Hematopoietic multipotent progenitor cell treated with erythropoietin and hydrocortisone succinate and interleukin-3 and kit ligand, for 4 days (in vitro differentiated cells): Measurements from ENCODE around the gene CRYBG1.
"Not testable (repeated sequence)": the region's sequence is repeated elsewhere in the genome, so short reads cannot be mapped to it uniquely, and the experiment has no call there.

Source experiments
- DNase-seq: peaks from one replicate; pipeline ENCODE4 v3.0.0-alpha.2; 2015

CRYBG1 gene

DNA sequence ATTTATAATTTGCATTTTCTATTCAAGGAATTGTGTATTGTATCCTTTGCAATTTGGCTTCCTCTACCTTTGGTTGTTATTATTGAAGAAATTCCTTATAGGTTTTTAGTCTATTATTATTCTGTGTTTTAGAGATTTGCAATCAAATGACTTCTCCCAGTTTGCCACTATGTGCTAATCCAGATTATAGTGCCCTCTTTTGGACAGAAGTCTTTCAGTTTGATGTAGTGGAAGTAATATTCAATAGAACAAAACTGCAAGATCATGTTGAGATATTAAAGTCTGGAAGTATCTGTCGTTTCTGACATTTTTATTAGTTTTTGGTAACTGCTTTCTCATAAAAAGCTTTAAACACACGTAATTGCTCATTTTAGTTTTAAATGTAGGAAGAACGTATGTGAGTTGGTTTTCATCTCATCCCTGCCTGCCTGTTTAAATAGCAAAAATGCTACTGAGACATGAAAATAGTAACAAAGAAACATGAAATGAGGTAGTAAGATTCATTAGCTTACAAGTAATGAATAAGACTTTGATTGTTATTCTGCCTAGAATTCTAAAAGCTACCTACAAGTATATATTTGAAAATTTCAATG, 195.9 kb downstream of the CRYBG1 start:
- peak; percentile 72 for DNase-seq

DNA sequence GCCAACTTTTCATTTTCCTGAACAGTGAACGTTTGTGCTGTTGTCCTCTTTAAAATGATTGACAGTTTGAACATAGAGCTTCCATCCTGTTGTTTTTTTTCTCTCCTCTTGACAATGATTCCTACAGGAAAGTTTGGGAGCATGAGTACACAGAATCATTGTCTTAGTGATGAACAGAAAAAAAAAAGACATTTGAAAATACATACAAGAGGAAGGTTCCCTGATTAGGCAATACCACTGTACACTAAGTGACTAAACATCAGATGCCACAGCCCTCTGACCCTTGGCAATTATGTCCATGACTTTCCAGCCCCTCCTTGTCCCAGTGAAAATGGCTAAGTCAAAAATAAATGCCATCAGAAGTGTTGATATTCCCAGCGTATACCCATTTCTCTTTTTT, 197.3 kb downstream of the CRYBG1 start:
- DNase-seq, result no peak

DNA sequence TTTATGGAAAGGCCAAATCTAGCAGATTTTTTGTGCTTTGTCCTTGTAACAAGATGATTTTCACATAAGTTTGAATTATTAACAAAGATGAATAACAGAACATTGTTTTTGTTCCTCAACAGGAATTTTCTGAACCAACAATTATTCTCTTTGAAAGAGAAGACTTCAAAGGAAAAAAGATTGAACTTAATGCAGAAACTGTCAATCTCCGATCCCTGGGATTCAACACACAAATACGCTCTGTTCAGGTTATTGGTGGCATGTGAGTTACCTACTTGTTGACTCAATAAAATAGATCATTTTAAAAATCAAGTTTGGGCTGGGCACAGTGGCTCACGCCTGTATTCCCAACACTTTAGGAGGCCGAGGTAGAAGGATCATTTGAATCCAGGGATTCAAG, 197.8 kb downstream of the CRYBG1 start:
- DNase-seq, result no peak

DNA sequence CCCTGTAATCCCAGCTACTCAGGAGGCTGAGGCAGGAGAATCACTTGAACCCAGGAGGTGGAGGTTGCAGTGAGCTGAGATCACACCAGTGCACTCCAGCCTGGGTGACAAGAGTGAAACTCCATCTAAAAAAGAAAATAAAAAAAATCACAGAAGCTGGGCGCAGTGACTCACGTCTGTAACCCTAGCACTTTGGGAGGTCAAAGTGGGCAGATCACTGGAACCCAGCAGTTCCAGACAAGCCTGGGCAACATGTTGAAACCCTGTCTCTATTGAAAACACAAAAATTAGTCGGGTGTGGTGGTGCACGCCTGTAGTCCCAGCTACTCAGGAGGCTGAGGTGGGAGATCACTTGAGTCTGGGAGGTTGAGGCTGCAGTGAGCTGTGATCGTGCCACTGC, 199.1 kb downstream of the CRYBG1 start:
- DNase-seq, result not testable (repeated sequence)

DNA sequence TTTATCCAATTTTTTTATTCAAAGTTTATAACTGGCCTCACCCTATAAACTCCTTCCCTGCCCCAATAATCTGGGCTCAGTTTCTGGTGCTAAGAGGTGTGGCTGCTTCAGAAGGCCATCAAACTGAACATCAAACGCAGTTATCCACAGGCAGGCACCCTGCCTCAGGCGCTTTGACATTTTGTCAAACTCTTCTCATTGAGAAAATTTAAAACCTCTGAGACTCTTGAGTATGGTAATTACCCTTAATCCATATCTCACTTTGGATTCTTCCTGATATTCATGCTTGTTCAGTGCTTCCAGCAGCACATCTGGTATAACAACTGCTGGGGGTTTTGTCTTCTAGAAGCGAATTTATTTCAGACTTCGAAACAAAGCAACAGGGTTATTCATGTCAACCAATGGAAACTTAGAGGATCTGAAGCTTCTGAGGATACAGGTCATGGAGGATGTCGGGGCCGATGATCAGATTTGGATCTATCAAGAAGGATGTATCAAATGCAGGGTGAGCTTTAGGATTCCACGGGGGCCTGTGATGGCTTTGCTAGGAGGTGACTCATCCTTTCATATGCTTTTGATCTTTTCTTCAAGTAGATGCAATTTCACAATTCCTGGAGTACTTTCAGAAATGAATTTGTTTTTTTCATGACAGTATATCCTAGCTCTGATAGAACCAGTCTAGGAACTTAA, 200.6 kb downstream of the CRYBG1 start:
- DNase-seq, result peak; percentile 18

DNA sequence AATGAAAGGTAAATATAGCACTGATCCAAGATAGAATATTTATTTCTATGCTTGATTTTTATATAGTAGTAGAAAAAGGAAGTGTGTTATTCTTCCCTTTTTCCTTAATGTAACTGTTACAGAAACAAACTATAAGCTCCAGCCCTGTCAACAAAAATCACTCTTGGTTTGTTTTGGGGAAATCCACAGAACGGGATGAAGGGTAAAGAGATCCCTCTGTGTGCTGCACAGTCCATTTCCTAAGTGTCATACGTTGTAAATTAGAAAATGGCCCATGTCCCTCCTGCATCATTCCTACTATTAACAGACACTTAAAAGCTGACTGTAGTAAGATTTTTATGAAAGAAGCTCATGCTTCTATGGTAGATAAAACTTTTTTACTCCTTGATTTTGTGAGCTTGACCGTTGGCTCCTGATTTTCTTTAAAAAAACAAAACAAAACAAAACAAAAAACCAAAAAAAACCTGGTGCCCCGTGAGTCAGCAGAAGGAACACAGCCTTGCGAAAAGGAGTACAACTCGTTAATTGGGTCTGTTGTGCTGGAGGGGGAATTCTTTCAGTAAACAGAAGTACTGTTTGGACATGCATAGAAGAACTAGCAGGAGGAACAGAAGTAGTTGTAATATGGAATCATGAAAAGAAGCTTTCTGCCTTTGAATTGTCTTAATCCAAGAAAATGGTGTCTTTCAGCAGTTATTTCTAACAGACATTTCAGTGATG, 201.3 kb downstream of the CRYBG1 start:
- DNase-seq, result no peak

DNA sequence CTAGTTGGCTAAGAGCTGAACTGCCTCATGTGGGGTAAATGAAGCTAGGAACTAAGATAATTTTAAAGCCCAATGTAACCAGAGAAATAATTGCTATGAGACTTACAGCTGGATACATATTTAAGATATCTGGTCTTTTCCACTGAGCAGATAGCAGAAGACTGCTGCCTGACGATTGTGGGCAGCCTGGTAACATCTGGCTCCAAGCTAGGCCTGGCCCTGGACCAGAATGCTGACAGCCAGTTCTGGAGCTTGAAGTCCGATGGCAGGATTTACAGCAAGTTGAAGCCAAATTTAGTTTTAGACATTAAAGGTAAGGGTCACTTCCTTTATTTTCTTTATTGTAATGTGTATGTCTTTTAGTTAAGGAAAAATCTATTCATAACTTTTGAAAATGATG, 203.1 kb downstream of the CRYBG1 start:
- no peak for DNase-seq

DNA sequence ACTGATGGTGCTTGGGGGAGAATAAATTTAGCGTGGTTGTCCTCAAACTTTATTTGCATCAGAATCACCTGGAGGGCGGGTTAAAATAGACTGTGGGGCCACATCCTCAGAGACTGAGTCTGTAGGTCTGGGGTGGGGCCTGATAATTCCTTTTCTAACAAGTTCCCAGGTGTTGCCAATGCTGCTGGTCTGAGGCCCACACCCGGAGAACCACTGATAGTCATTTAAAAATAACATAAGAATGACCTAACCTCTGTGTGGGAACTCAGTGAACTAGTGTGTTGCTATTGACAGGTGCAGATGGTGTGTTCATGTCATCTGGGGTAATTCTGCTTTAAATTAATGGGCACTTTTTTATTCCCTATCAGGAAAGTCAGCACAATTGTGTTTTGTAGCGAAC, 204.0 kb downstream of the CRYBG1 start:
- no peak for DNase-seq

DNA sequence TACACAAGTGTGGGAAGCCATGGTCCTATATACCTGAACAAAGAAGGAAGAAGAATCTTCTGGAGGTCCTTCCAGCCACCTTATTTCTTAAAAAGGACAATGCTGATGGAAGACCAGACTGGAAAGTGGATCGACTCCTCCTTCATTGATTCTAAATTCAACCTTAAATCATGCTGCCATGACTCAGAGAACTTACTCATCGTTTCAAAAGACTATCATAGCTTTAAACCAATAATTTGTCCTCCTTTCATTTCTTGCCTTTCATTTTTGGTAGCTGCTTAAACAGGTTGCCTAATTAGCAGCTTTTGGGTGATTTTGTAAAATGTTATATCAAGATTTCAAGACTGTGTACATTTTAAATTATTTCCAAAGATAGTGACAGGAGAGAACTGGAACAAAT, 208.0 kb downstream of the CRYBG1 start:
- DNase-seq, result no peak

DNA sequence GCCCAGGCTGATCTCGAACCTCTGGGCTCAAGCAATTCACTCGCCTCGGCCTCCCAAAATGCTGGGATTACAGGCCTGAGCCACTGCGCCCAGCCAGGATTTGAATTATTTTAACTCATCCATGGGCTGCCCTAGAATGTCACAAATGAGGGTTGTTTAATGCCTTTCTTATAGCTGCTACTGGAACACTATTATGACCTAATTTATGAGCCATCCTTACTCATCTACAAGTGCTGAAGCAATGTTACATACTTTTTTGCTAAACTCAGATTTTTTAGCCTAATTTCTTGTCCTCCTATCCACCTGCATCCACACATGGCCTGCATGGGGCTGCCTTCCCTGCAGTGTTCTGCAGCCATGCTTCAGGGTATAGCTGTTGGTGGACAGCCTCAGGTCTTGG, 208.9 kb downstream of the CRYBG1 start:
- DNase-seq, result no peak

DNA sequence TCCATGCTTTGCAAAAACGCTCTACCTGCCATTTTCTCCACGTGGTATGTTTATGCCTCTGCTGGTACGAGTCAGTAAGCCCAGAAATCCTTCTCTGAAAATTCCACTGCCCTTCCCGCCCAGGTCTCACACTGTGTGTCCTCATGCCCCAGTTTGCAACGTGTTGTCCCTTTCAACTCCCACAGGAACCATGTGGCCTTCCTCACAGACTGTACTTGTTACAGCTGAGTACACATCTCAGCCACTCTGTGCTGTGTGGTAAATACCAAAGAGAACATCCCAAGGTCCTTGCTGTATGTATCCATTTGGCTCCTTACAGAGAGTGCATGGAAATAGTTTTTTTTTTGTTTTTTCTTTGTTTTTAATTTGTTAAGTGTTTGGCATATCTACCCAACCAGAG, 211.9 kb downstream of the CRYBG1 start:
- DNase-seq, result no peak

DNA sequence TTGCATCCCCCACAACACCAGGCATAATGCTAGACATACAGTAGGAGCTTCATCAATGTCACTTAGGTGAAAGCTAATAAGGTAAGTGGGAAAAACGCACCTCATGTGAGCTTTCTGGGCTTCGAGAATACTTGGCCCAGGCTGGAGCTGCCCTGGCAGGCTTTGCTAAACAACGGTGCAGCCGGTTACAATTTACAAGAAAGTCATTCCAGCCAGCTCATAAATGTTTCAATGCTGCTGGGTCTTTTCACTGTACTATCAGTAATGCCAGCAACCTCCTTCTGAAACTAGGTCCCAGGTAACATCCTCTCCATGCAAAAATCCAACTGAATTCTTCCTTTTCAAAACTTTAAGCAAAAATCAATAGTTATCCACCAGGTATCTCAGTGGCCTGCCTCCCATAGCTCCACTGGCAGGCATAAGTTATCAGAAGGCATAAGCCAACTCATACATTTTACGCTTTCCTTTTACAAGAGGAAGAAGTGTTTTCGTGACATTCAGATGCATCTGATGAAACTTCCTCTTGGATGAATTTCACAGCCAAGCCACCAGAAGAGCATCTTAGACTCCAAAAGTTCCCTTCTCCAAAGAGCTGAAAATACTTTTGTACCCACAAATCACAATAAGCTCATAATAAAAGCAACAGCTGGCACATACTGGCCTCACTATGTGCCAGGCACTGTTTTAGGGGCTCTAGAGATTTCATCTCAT, 212.5 kb downstream of the CRYBG1 start:
- DNase-seq, result peak; percentile 12

DNA sequence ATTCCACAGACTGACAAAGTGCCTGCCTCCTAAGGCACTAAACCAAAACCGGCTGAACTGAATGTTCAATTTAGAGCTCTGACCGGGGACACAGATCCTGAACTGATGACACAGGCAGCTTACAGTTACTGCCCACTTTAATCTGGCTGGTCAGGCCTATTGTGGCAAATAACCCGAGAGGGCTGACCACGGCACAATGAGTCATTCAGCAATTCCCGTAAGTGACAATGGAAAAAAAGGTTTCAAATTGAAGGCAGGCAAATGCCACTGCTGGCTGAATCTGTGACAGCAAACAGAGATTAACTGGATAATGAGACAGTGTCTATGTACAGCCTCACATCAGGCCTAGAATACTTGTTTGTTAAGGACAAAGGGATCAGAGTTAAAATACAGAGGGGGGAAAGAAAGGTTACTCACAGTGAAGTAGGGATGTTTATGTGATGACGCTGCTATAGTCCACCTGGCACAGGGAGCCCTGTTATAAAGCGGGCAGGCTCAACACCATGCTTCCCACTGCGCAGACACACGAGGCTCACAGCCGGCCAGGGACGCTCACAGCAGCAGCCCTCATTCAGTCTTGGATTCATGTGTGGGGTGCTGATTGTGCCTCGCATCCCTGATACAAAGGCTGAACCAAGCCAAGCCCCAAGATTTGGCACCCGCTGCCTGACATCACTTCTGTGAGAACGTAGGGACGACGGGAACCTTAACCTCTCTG, 214.4 kb downstream of the CRYBG1 start:
- peak; percentile 25 for DNase-seq

DNA sequence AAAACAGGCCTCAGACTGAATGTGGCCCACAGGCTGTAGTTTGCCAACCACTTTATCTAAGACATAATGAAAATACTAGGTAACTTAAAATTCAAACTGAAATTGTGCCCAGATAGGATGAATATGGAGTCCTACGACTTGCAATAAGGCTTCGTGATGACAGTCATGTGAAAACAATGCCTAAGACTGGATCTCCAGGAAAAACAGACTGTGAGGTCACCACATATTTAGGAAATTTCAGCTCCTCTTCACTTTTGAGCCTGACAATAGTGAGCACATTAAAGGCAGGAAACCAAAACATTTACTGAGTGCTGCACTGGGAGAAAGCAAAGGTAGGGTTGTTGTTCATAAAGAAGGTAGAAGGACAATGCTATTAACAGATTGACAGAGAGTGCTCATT, 218.8 kb downstream of the CRYBG1 start:
- DNase-seq, result no peak

DNA sequence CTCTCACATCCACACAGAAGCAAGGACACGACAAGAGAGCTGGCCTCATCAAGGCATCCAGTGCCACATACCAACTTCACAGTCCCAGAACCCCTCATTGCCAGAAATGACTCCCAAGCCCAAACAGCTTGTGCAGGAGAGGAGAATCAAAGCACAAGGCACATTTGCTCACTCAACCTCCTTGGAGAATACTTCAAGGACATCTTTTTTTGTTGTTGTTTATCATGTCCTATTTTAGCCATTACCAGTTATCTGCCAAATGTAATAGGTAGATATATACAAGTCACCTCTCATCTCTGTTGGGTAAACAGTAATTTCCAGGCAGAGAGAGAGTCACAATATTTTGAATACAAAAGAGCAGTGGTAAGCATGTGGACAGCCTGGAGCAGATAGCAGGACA, 221.0 kb downstream of the CRYBG1 start:
- no peak for DNase-seq

DNA sequence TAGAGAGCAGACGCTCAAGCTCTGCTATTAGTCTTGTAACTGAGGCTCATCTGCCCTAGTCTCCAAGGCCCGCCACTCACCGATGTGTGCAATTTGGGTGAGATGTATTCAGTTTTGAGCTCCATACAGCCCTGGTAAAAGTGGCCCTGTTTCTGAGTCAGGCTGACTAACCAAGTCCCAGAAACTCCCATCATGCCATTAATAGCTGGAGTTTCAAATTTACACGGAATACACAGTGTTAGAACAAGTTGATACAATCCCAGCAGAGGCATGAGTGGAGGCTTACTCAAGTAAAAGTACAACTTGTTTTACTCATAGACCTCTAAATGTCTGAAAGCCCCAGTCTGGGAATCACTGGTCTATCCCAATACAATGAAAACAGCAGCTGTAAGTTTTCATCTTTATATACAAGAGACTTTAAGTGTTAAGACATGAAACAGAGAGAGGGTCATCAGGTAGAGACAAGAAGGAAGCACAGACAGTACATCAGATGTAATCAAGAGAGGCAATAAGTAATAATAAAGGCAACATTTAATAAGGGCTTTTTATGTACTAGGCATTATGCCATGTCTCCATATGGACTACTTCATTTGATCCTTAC, 226.4 kb downstream of the CRYBG1 start:
- no peak for DNase-seq

DNA sequence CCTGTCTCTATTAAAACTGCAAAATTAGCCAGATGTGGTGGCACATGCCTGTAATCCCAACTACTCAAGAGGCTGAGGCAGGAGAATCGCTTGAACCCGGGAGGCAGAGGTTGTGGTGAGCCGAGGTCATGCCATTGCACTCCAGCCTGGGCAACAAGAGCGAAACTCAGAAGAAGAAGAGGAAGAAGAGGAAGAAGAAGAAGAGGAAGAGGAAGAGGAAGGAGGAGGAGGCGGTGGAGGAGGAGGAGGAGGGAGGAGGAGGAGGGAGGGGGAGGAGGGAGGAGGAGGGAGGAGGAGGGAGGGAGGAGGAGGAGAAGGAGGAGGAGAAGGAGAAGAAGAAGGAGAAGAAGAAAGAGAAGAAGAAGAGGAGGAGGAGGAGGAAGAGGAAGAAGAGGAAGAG, 228.4 kb downstream of the CRYBG1 start:
- not testable (repeated sequence) for DNase-seq

DNA sequence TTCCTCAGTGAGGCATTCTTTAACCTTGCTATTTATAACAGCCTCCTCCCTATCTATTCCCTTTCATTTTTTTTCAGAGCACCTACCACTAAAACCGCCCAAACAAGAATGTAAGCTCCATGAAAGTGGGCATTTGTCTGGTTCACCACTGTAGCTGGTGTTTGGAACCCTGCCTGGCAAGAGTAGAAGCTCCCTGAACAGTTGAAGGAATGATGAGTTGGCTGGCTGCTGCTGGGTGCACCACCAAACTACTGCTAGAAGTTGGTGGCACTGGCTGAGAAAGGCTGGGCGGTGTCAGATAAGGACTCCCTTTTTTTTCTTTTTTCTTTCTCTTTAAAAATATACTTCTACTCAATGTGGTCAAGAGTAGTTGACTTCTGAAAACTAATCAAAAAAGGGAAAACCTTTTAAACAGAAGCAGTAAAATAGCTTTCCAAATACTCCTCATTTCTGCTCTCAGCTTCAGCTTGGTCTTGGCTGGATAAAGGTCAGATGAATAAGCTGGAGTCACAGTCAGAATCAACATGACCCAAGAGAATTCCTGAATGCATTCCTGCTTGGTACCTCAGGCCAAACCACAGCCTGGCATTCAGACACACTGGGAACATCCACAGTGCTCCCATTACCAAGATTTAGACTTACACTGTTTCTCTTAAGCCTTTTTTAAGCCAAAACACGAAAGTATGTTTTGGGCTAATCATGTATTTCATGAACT, 230.8 kb downstream of the CRYBG1 start:
- peak; percentile 54 for DNase-seq

DNA sequence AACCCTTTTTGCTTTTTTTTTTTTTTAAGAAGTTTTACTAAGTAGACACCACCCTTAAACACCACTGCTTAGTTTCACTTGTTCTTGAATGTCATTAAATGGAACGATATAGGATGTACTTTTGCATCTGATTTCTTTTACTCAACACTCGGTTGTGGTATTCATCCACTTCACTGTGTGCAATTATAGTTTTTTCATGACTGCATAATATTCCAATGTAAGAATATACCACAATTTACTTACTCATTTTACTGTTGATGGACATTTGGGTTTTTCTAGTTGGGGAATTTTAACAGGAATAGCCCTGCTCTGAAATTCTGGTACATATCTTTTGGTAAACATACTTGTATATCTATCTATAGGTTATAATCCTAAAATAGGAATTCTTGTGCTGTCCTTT, 238.9 kb downstream of the CRYBG1 start:
- no peak for DNase-seq

DNA sequence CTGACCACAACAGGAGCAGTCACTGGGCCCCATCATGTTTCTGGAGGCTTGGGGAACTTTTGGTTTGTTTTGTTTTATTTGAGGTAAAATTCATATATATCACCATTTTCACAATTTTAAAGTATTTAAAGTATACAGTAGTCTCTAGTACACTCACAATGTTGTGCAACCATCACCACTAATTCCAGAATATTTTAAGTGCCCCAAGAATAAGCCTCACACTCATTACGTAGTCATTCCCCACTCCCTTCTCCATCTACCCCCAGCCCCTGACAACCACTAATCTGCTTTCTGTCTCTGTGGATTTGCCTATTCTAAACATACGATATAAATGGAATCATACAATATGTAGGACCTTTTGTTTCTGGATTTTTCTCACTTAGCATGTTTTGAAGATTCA, 239.8 kb downstream of the CRYBG1 start:
- DNase-seq, result no peak

DNA sequence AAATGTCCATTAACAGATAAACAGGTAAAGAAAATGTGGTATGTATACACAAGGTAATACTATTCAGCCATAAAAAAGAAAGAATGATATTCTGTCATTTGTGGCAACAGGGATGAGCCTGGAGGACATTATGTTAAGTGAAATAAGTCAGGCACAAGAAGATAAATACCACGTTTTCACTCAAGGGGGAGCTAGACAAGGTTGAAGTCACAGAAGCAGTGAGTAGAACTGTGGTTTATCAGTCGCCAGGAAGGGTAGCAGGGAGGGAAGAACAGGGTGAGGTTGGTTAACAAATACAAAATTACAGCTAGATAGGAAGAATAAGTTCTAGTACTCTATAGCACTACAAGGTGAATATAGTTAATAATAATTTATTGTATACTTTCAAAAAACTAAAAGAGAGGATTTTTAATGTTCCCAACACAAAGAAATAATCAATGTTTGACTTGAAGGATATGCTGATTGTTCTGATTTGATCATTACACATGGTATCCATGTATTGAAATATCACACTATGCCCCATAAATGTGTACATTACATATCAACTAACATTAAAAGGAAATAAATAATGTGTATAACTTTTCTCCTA, 247.7 kb downstream of the CRYBG1 start:
- DNase-seq, result peak; percentile 87

DNA sequence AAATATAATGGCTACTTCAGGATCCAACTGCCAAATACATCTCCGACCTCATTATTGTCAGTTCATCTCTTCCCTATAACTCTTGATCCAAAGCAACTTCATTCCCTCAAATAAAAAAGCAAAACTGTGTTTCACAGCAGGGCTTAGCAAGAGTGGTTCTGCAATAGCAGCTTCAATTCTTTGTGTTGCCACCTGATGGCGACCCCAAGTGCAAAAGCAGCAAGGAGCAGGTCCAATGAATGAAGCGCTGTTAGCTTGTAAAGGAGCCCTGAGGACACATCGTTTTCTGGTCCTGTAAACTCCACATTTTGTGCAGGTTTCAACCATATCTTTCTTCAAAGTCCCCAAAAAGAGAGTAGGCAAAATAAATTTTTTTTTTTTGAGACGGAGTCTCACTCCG, 249.2 kb downstream of the CRYBG1 start:
- peak; percentile 58 for DNase-seq
